ENCODE measurements around the gene TAOK2. TPM values are rescaled to one million over a fixed set of nuclear protein-coding genes. Genes with fewer than 3 reads are reported as not detected.

TAOK2 gene
- total and polyA plus RNA-seq, 2 of the 4 experiments (the other 2 are of a cell fraction) = 23.0 to 31.7 TPM

DNA sequence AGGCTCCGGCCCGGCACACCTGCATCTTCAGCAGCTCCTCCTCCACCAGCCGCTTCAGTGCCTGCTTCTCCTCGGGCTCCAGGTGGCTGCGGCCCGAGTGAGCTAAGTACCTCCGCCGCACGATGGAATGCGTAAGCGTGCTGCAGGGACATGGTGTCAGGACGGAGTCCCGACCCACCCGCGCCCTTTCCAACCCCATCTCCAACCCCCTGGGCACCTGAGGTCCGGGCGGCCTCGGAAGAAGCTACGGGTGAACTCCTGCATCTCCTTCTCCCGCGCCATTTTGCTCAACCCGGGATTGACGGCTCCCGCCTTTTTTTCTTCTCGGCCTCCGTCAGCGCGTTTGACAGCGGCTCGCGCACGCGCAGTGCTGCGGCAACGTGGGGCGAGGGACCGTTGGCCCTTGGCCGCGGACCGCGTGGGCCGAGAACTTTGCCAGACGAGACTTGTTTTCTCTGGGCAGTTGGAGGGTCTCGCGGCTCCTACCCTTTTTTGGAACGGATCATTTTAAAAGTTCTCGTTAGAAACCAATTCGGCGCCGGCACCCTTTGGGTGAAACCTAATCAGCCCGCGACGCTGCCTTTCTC, 21.7 kb downstream of the TAOK2 start, which contains the start of gene HIRIP3:
Gene HIRIP3 (minus strand): TSS at position 294 of the 587 bp plus-strand sequence. CDS start 12 bp downstream, at position 282.
- dilution Hi-C loops (cut with HindIII; ENCODE audit: low sequenced_read_pairs, unreplicated experiment) (no loop called here), in situ Hi-C loops (cut with MboI; ENCODE audit: low sequenced_read_pairs) (no loop called here), intact Hi-C loops (cut with micrococcal nuclease) (loop anchor here (2.0 to 5.0 kb wide), 2 partner anchors 68 to 133 kb away; partner anchors contain the start of genes CDIPT and KCTD13)
- H3K14ac ChIP-seq (replicated peaks; ENCODE audit: low read depth, low read length) = peak within 1 kb of the TSS; percentile 99
- H3K4me1 ChIP-seq (ENCODE audit: control insufficient read depth, insufficient read depth, low read length) = peaks cover 8% of the 10 kb centered on the region
- peaks cover 7% of the 10 kb centered on the region; the same call in 1 of the 2 replicates for H3K9me1 ChIP-seq (ENCODE audit: insufficient read depth, low read length)
- POLR2A ChIA-PET (ENCODE audit: unreplicated experiment) = interaction anchor here (0.6 kb wide), 1 partner anchor 10 kb away, joined by 5 read pairs; no protein-coding TSS in a partner anchor
- H4K91ac ChIP-seq (ENCODE audit: insufficient read depth, low read depth, low read length) = peak within 1 kb of the TSS; percentile 99
- no peak for TF ChIP-seq RFX5 (IDR thresholded peaks at IDR 0.05; ENCODE audit: low read depth, low read length)
- no peak for TF ChIP-seq RCOR1 (IDR thresholded peaks at IDR 0.05; ENCODE audit: insufficient replicate concordance, low read length)
- no peak for TF ChIP-seq SMC3 (IDR thresholded peaks at IDR 0.05; ENCODE audit: low read depth, low read length)
- peak; percentile 98 for TF ChIP-seq MXI1 (IDR thresholded peaks at IDR 0.05; ENCODE audit: borderline replicate concordance, low read depth, low read length)
- TF ChIP-seq RAD21 (IDR thresholded peaks at IDR 0.05; ENCODE audit: low read length) = no peak
- TF ChIP-seq CTCF (conservative IDR thresholded peaks at IDR 0.05; ENCODE audit: low read depth, low read length) = no peak
- TF ChIP-seq POLR2A (IDR thresholded peaks at IDR 0.05; ENCODE audit: low read depth, low read length) = no peak
- no peak for TF ChIP-seq CEBPB (IDR thresholded peaks at IDR 0.05; ENCODE audit: low read depth, low read length)
- no peak for TF ChIP-seq CHD1 (IDR thresholded peaks at IDR 0.05; ENCODE audit: low read depth, low read length)
- no peak for TF ChIP-seq NFE2L2 (IDR thresholded peaks at IDR 0.05; ENCODE audit: low read depth, low read length)
- TF ChIP-seq BHLHE40 (IDR thresholded peaks at IDR 0.05; ENCODE audit: low read depth, low read length) = no peak
- TF ChIP-seq, protein P1, sequence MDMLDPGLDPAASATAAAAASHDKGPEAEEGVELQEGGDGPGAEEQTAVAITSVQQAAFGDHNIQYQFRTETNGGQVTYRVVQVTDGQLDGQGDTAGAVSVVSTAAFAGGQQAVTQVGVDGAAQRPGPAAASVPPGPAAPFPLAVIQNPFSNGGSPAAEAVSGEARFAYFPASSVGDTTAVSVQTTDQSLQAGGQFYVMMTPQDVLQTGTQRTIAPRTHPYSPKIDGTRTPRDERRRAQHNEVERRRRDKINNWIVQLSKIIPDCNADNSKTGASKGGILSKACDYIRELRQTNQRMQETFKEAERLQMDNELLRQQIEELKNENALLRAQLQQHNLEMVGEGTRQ (IDR thresholded peaks at IDR 0.05; ENCODE audit: low read depth, low read length) = peak; percentile 59; the same call in 1 of the 2 replicates
- no peak for TF ChIP-seq MAFK (IDR thresholded peaks at IDR 0.05; ENCODE audit: low read depth, low read length)
- TF ChIP-seq, protein P2, sequence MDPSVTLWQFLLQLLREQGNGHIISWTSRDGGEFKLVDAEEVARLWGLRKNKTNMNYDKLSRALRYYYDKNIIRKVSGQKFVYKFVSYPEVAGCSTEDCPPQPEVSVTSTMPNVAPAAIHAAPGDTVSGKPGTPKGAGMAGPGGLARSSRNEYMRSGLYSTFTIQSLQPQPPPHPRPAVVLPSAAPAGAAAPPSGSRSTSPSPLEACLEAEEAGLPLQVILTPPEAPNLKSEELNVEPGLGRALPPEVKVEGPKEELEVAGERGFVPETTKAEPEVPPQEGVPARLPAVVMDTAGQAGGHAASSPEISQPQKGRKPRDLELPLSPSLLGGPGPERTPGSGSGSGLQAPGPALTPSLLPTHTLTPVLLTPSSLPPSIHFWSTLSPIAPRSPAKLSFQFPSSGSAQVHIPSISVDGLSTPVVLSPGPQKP (IDR thresholded peaks at IDR 0.05; ENCODE audit: borderline replicate concordance, low read depth, low read length) = no peak
- BruUV-seq (replicated peaks) = TSS peak; percentile 70
- ATAC-seq (ENCODE audit: low read depth) (peak; percentile 67), DNase-seq (peak; percentile 64)
- H3K36me3 ChIP-seq (ENCODE audit: control insufficient read depth, insufficient read depth, low read length) = peaks cover 17% of the 10 kb centered on the region
- CTCF ChIA-PET = interaction anchor here (1.7 kb wide), 1 partner anchor 180 kb away, joined by 4 read pairs; the partner anchor contains the start of gene PAGR1
- peak within 1 kb of the TSS; percentile 79 for H3K27ac ChIP-seq (ENCODE audit: insufficient read depth, low read length)
- H3K18ac ChIP-seq (ENCODE audit: low read depth, low read length) = peak within 1 kb of the TSS; percentile 32
- H2AK5ac ChIP-seq (ENCODE audit: low read depth, low read length) = peak within 1 kb of the TSS; percentile 97
- H2BK5ac ChIP-seq (ENCODE audit: low read depth, low read length, poor library complexity, severe bottlenecking) = peak within 1 kb of the TSS; percentile 82
- H3K56ac ChIP-seq (ENCODE audit: extremely low read depth, insufficient read depth, low read length) = peak within 1 kb of the TSS; percentile 100
- H3K9me3 ChIP-seq (ENCODE audit: control insufficient read depth, insufficient read depth, low read length) = no peaks in the 10 kb centered on the region
- H2BK20ac ChIP-seq (ENCODE audit: low read depth, low read length) = peak within 1 kb of the TSS; percentile 37; the same call in 1 of the 2 replicates
- H2BK15ac ChIP-seq (ENCODE audit: low read depth, low read length) = peak within 1 kb of the TSS; percentile 90; the same call in 1 of the 3 replicates
- peak within 1 kb of the TSS; percentile 98 for H3K23ac ChIP-seq (ENCODE audit: low read depth, low read length)
- H3K4me3 ChIP-seq (ENCODE audit: insufficient read depth, low read depth, low read length) = peak within 1 kb of the TSS; percentile 65
- peak within 1 kb of the TSS; percentile 99 for H3K4ac ChIP-seq (ENCODE audit: low read depth, low read length)
- peak within 1 kb of the TSS; percentile 85 for H3K9ac ChIP-seq (ENCODE audit: low read depth, low read length)
- H4K20me1 ChIP-seq (ENCODE audit: insufficient read depth, low read length) = no peaks in the 10 kb centered on the region
- peak within 1 kb of the TSS; percentile 98 for H2AK9ac ChIP-seq (replicated peaks; ENCODE audit: low read depth, low read length, poor library complexity)
- H4K8ac ChIP-seq (ENCODE audit: low read depth in 2 of 2, low read length in 2 of 2) = peak within 1 kb of the TSS; percentile 93 to 100
- peak within 1 kb of the TSS; percentile 95 for H3K4me2 ChIP-seq (ENCODE audit: low read depth, low read length)
- H3K79me1 ChIP-seq (ENCODE audit: low read depth in 1 of 2, low read length in 2 of 2) = peaks cover 16 to 48% of the 10 kb centered on the region in 2 experiments; a peak in 3 of 4 replicates
- H2AFZ ChIP-seq (replicated peaks; ENCODE audit: low read length, poor library complexity) = peak within 1 kb of the TSS; percentile 99
- peak within 1 kb of the TSS; percentile 88 for H2BK120ac ChIP-seq (ENCODE audit: low read depth, low read length)
- 3% methylated on average over 36 of the region's 53 CpGs; no CpG with 5 or more reads in 1 of the 2 experiments for WGBS, 2 experiments (ENCODE audit: extremely low coverage in 2 of 2, insufficient read length in 1 of 2)
- H4K5ac ChIP-seq (ENCODE audit: low read depth, low read length) = peak within 1 kb of the TSS; percentile 69
- H3K27me3 ChIP-seq (ENCODE audit: control insufficient read depth, insufficient read depth, low read length) = no peaks in the 10 kb centered on the region
